ENCODE data around the gene NUDCD2. TPM values are rescaled to one million over a fixed set of nuclear protein-coding genes. Genes with fewer than 3 reads are reported as not detected.

The NUDCD2 gene
- total RNA-seq, 1 experiment from 2014 or later, result 56.8 TPM

GRCh38 chr5:163447875-163448274 lies 12.0 kb downstream of the NUDCD2 start:
- Histone ChIP-seq H3K27me3 (ENCODE audit: insufficient read depth, low read length) (no peaks in the 10 kb centered on the region), H4K20me1 (ENCODE audit: insufficient read depth) (no peaks in the 10 kb centered on the region), H3K27ac (ENCODE audit: low read depth, low read length) (no peak overlapping the region), H2AFZ (ENCODE audit: low read depth, low read length, poor library complexity, severe bottlenecking) (no peak overlapping the region), H3K9me2 (ENCODE audit: insufficient read depth) (no peaks in the 10 kb centered on the region), H3K9me3 (ENCODE audit: control insufficient read depth in 1 of 2, insufficient read depth in 1 of 2, low read depth in 1 of 2, low read length in 2 of 2) (no peaks in the 10 kb centered on the region), H3K4me1 (ENCODE audit: control insufficient read depth in 1 of 2, insufficient read depth in 2 of 2, low read length in 2 of 2) (no peaks in the 10 kb centered on the region), H3K4me2 (ENCODE audit: low read length) (no peak overlapping the region), H3K36me3 (ENCODE audit: control insufficient read depth in 1 of 2, insufficient read depth in 2 of 2, low read length in 2 of 2) (peaks cover 20 to 54% of the 10 kb centered on the region in 2 experiments), H3K9ac (ENCODE audit: low read length) (no peak overlapping the region), H3K4me3 (replicated peaks in 1 of 2; ENCODE audit: low read depth in 1 of 2, low read length in 2 of 2) (no peak overlapping the region), H3K79me2 (ENCODE audit: insufficient read depth, low read length) (peaks cover 5% of the 10 kb centered on the region; the same call in 1 of the 2 replicates)
- no TSS peak for BruUV-seq (replicated peaks)
- no peak for ATAC-seq
- TF ChIP-seq CEBPB (IDR thresholded peaks at IDR 0.05; ENCODE audit: low read depth), result no peak
- TF ChIP-seq POLR2AphosphoS5 (IDR thresholded peaks at IDR 0.05; ENCODE audit: low read depth, low read length), result no peak
- TF ChIP-seq SRF (IDR thresholded peaks at IDR 0.05; ENCODE audit: low read depth), result no peak
- TF ChIP-seq POLR2A (IDR thresholded peaks at IDR 0.05; ENCODE audit: borderline replicate concordance, extremely low read depth, insufficient read depth, insufficient read length), result no peak
- no peak for TF ChIP-seq TCF7L2 (IDR thresholded peaks at IDR 0.05; ENCODE audit: borderline replicate concordance, extremely low read depth, insufficient read depth, insufficient read length)
- TF ChIP-seq FOSL1 (IDR thresholded peaks at IDR 0.05; ENCODE audit: low read depth), result no peak
- TF ChIP-seq YY1 (IDR thresholded peaks at IDR 0.05; ENCODE audit: extremely low read depth, insufficient replicate concordance, low read depth, low read length), result no peak
- TF ChIP-seq CBX3 (IDR thresholded peaks at IDR 0.05; ENCODE audit: low read depth), result no peak
- no peak for TF ChIP-seq EGR1 (IDR thresholded peaks at IDR 0.05; ENCODE audit: low read depth)
- TF ChIP-seq REST (IDR thresholded peaks at IDR 0.05; ENCODE audit: low read depth), result no peak
- TF ChIP-seq ZNF274 (IDR thresholded peaks at IDR 0.05; ENCODE audit: low read depth, low read length), result no peak
- TF ChIP-seq EZH2 (IDR thresholded peaks at IDR 0.05), result no peak
- ChIA-PET RAD21 (ENCODE audit: low non-redundant PET in 1 of 2, low total read pairs in 2 of 2, uncharacterized antibody in 2 of 2, unreplicated experiment in 2 of 2) (no interaction called here), CTCF (no interaction called here), POLR2A (interaction anchor here (0.8 to 1.9 kb wide), 2 partner anchors 10 to 12 kb away, joined by 4 to 9 read pairs; partner anchors contain the start of genes CCNG1, HMMR and NUDCD2)
- intact Hi-C loops (cut with micrococcal nuclease), result no loop called here
- no peak for DNase-seq (ENCODE audit: low read depth, low spot score)

Measured in HCT116 (cell line).